Panc1 (cell line): ENCODE data around the gene RAD51D. TPM values are rescaled to one million over a fixed set of nuclear protein-coding genes. Genes with fewer than 3 reads are reported as not detected.

Experiments
- ATAC-seq: fragments of 200-7000 bp; cut with Tn5 transposase; 2 replicates; pipeline ENCODE4 v1.9.1; 2020; ENCODE audit warnings: mild to moderate bottlenecking, moderate library complexity
- BruUV-seq: library from RNA; stranded (reverse); fragments of 400-500 nt; replicated peaks from 2 replicates; lab custom pipeline; 2021; lab: Mats Ljungman, UMichigan
- CTCF ChIA-PET: fragments of 300-600 bp; sonication (Branson Sonifier 250); formaldehyde crosslinking; loops from one replicate; lab custom pipeline; 2022; ENCODE audit warnings: antibody characterized with exemption; lab: Charles Lee
- POLR2A ChIA-PET: fragments of 300-600 bp; sonication (Branson Sonifier 250); formaldehyde crosslinking; loops from one replicate; lab custom pipeline; 2022; ENCODE audit warnings: antibody characterized with exemption; lab: Charles Lee
- DNase-seq: peaks from one replicate; pipeline ENCODE4 v3.0.0-alpha.2; 2010; ENCODE audit warnings: low read depth, low spot score
- H3K27ac ChIP-seq: 2 replicates; pipeline ENCODE4 v1.5.1; 2011; ENCODE audit warnings: mild to moderate bottlenecking, low read length, inconsistent platforms
- H3K27me3 ChIP-seq: fragments of 200-500 bp; sonication (Bioruptor generic); 2 replicates; pipeline ENCODE4 v1.6.0; 2014; ENCODE audit warnings: low read length, inconsistent platforms; ENCODE audit not compliant: control insufficient read depth, insufficient read depth
- H3K36me3 ChIP-seq: fragments of 200-500 bp; sonication (Bioruptor generic); 2 replicates; pipeline ENCODE4 v1.5.1; 2014; ENCODE audit warnings: inconsistent platforms, mild to moderate bottlenecking, low read length, moderate library complexity; ENCODE audit not compliant: control insufficient read depth, insufficient read depth
- H3K4me1 ChIP-seq: 2 replicates; pipeline ENCODE4 v1.5.1; 2011; ENCODE audit warnings: inconsistent platforms, mild to moderate bottlenecking, low read length, moderate library complexity; ENCODE audit not compliant: control insufficient read depth, insufficient read depth
- H3K4me3 ChIP-seq, 2 experiments: 2 replicates each; pipeline ENCODE4 v1.5.1; 2011 to 2012; ENCODE audit warnings: low read depth in 2 of 2, low read length in 2 of 2, mild to moderate bottlenecking in 2 of 2, inconsistent platforms in 1 of 2, moderate library complexity in 1 of 2
- H3K9me3 ChIP-seq: fragments of 200-500 bp; sonication (Bioruptor generic); 2 replicates; pipeline ENCODE4 v1.5.1; 2014; ENCODE audit warnings: low read depth, mild to moderate bottlenecking, inconsistent platforms, low read length, moderate library complexity; ENCODE audit not compliant: control insufficient read depth, insufficient read depth
- CTCF ChIP-seq: fragments of 450-650 bp; IDR thresholded peaks from 2 replicates; pipeline ENCODE4 v1.5.1; 2017; ENCODE audit warnings: mild to moderate bottlenecking
- POLR2AphosphoS5 ChIP-seq: IDR thresholded peaks from 2 replicates; pipeline ENCODE4 v1.6.1; 2012; ENCODE audit warnings: mild to moderate bottlenecking, low read depth, low read length, moderate library complexity
- REST ChIP-seq, 2 experiments: IDR thresholded peaks; 2 replicates each; pipeline ENCODE4 v1.6.1; 2011 to 2012; ENCODE audit warnings: low read depth in 2 of 2, control low read depth in 1 of 2, low read length in 1 of 2, mild to moderate bottlenecking in 1 of 2, moderate library complexity in 1 of 2; ENCODE audit not compliant: insufficient read depth in 1 of 2
- SIN3A ChIP-seq: IDR thresholded peaks from 2 replicates; pipeline ENCODE4 v1.6.1; 2012; ENCODE audit warnings: low read depth, mild to moderate bottlenecking, low read length, moderate library complexity, borderline replicate concordance; ENCODE audit not compliant: insufficient read depth
- TCF7L2 ChIP-seq: IDR thresholded peaks from 2 replicates; pipeline ENCODE4 v1.6.1; 2011; ENCODE audit warnings: mild to moderate bottlenecking, low read depth, low read length, inconsistent platforms
- in situ Hi-C: cut with HindIII; loops from 2 replicates; pipeline ENCODE4 v1.10.0; 2016; ENCODE audit warnings: low sequenced_read_pairs, low pct_unique_long_range_greater_than_20kb
- intact Hi-C: fragments of 100-400 bp; cut with micrococcal nuclease; formaldehyde crosslinking; loops from one replicate; pipeline ENCODE4 v1.10.0; 2022; ENCODE audit not compliant: unreplicated experiment
- total RNA-seq: library from RNA; stranded (reverse); gene quantifications from one replicate; pipeline ENCODE4 v1.2.1, GENCODE V29; 2021; ENCODE audit not compliant: unreplicated experiment

The RAD51D gene
- total RNA-seq, 1 experiment from 2014 or later = 25.9 TPM

- POLR2A ChIA-PET = interaction anchor here (0.7 kb wide), 2 partner anchors 12 to 22 kb away, joined by 3 to 9 read pairs; no protein-coding TSS in a partner anchor
- in situ Hi-C loops = no loop called here
- H3K4me3 ChIP-seq = peak overlapping the region in 1 of 2 experiments; percentile 17; a peak in 1 of 4 replicates
Measured at GRCh38 chr17:35086164-35086563, 33.5 kb downstream of the RAD51D start.

GRCh38 chr17:35084987-35085386 is 34.7 kb downstream of the RAD51D start:
- BruUV-seq = no TSS peak
- POLR2A ChIA-PET = no interaction called here
- ATAC-seq = no peak

More at GRCh38 chr17:35086164-35086563, 33.5 kb downstream of the RAD51D start:
- H3K36me3 ChIP-seq = no peaks in the 10 kb centered on the region
- H3K27ac ChIP-seq = peak overlapping the region; percentile 75
- CTCF ChIA-PET = no interaction called here
- H3K27me3 ChIP-seq = no peaks in the 10 kb centered on the region
- no TSS peak for BruUV-seq
- intact Hi-C loops = no loop called here
- ATAC-seq (no peak), DNase-seq (no peak)
- TF ChIP-seq CTCF (no peak), TCF7L2 (no peak), REST (IDR thresholded peaks at IDR 0.05; ENCODE audit: insufficient read depth in 1 of 2, low read depth in 2 of 2, low read length in 1 of 2) (no peak), SIN3A (no peak), POLR2AphosphoS5 (no peak)
- H3K4me1 ChIP-seq = peaks cover 39% of the 10 kb centered on the region
- H3K9me3 ChIP-seq = no peaks in the 10 kb centered on the region

More at GRCh38 chr17:35084987-35085386, 34.7 kb downstream of the RAD51D start:
- intact Hi-C loops (no loop called here), in situ Hi-C loops (no loop called here)
- Histone ChIP-seq H3K27ac (peak overlapping the region; percentile 75), H3K4me1 (peaks cover 45% of the 10 kb centered on the region), H3K4me3 (peak overlapping the region; percentile 7 to 38; a peak in 3 of 4 replicates), H3K27me3 (no peaks in the 10 kb centered on the region), H3K9me3 (no peaks in the 10 kb centered on the region), H3K36me3 (no peaks in the 10 kb centered on the region)
- CTCF ChIA-PET = no interaction called here
- no peak for TF ChIP-seq TCF7L2
- TF ChIP-seq POLR2AphosphoS5 = no peak
- no peak for TF ChIP-seq REST (IDR thresholded peaks at IDR 0.05; ENCODE audit: insufficient read depth in 1 of 2, low read depth in 2 of 2, low read length in 1 of 2)
- TF ChIP-seq CTCF = no peak
- TF ChIP-seq SIN3A = no peak
- no peak for DNase-seq
